IMR-90 (cell line): ENCODE data around the gene EIF2S1.

Source experiments
- CEBPB ChIP-seq: IDR thresholded peaks from 2 replicates; pipeline ENCODE4 v1.6.1; 2012; ENCODE audit warnings: low read depth, low read length, improper control_type of control experiment
- CHD1 ChIP-seq: IDR thresholded peaks from 2 replicates; pipeline ENCODE4 v1.6.1; 2012; ENCODE audit warnings: low read depth, low read length, improper control_type of control experiment
- CTCF ChIP-seq: conservative IDR thresholded peaks from 2 replicates; pipeline ENCODE4 v1.5.1; 2012; ENCODE audit warnings: mild to moderate bottlenecking, low read depth, low read length, improper control_type of control experiment
- RFX5 ChIP-seq: IDR thresholded peaks from 2 replicates; pipeline ENCODE4 v1.8.0; 2012; ENCODE audit warnings: low read depth, mild to moderate bottlenecking, low read length, moderate library complexity

- TF ChIP-seq CTCF (no peak), RFX5 (no peak), CHD1 (no peak), CEBPB (no peak)
These were observed 13.2 kb downstream of the EIF2S1 start for GRCh38 chr14:67373347-67373746.
